Activated B cell treated with CpG ODN at 0.5 μM for 24 hours (primary cell): ENCODE results near the gene DHRSX. TPM values are rescaled to one million over a fixed set of nuclear protein-coding genes. Genes with fewer than 3 reads are reported as not detected.

ENCODE experiments used
- ATAC-seq: fragments of 200-7000 bp; cut with Tn5 transposase; one replicate; pipeline ENCODE4 v1.10.0; 2021; ENCODE audit warnings: low read depth, mild to moderate bottlenecking, moderate library complexity
- CTCF ChIA-PET: fragments of 350-600 bp; sonication (Branson Sonifier 250); formaldehyde crosslinking; loops from one replicate; lab custom pipeline; 2021; ENCODE audit warnings: antibody characterized with exemption; lab: Charles Lee
- POLR2A ChIA-PET: fragments of 350-600 bp; sonication (Branson Sonifier 250); formaldehyde crosslinking; loops from one replicate; lab custom pipeline; 2021; ENCODE audit warnings: antibody characterized with exemption; lab: Charles Lee
- DNase-seq: peaks from one replicate; pipeline ENCODE4 v3.0.0; 2022
- H3K27ac Mint-ChIP-seq: one replicate; pipeline ENCODE4 v1.8.0; 2020; ENCODE audit warnings: mixed read lengths
- H3K27me3 Mint-ChIP-seq: one replicate; pipeline ENCODE4 v1.8.0; 2021; ENCODE audit warnings: mixed read lengths
- H3K36me3 Mint-ChIP-seq: one replicate; pipeline ENCODE4 v1.8.0; 2021; ENCODE audit warnings: low read depth, mixed read lengths
- H3K4me1 Mint-ChIP-seq: one replicate; pipeline ENCODE4 v1.8.0; 2021; ENCODE audit warnings: mixed read lengths
- H3K4me3 Mint-ChIP-seq: one replicate; pipeline ENCODE4 v1.8.0; 2020; ENCODE audit warnings: mild to moderate bottlenecking, mixed read lengths
- H3K9me3 Mint-ChIP-seq: one replicate; pipeline ENCODE4 v1.8.0; 2020; ENCODE audit warnings: mixed read lengths
- intact Hi-C: fragments of 100-400 bp; cut with micrococcal nuclease; formaldehyde crosslinking; loops from one replicate; pipeline ENCODE4 v1.15.1; 2024
- total RNA-seq: library from RNA; stranded (reverse); gene quantifications from 2 replicates; pipeline ENCODE4 v1.2.3, GENCODE V29; 2022
- TF ChIP-seq, protein P1 (sequence below): fragments of 200-600 bp; IDR thresholded peaks from one replicate; pipeline ENCODE4 v1.8.0; 2022; ENCODE audit warnings: antibody characterized with exemption, mild to moderate bottlenecking

Gene DHRSX
- total RNA-seq, 1 donor from 2014 or later = 28.3 TPM

DNA sequence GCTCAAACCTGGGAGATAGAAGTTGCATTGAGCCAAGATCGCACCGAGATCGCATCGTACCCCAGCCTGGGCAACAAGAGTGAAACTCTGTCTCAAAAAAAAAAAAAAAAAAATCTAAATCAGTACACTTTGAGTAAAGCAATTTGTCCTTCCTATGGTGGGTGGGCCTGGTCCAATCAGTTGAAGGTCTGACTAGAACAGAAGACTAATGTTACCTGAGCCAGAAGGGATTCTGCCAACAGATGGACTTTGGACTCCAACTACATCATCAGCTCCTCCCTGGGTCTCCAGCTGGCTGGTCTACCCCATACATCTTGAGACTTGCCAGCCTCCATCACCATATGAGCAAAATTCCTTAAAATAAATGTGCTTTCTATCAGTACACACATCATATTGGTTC, 155.2 kb downstream of the DHRSX start:
- peaks cover 3% of the 10 kb centered on the region for H3K4me1 Mint-ChIP-seq
- peaks cover 58% of the 10 kb centered on the region for H3K36me3 Mint-ChIP-seq
- ChIA-PET POLR2A (no interaction called here), CTCF (no interaction called here)
- ATAC-seq (no peak), DNase-seq (no peak)
- H3K27me3 Mint-ChIP-seq = no peaks in the 10 kb centered on the region
- TF ChIP-seq, protein P1, sequence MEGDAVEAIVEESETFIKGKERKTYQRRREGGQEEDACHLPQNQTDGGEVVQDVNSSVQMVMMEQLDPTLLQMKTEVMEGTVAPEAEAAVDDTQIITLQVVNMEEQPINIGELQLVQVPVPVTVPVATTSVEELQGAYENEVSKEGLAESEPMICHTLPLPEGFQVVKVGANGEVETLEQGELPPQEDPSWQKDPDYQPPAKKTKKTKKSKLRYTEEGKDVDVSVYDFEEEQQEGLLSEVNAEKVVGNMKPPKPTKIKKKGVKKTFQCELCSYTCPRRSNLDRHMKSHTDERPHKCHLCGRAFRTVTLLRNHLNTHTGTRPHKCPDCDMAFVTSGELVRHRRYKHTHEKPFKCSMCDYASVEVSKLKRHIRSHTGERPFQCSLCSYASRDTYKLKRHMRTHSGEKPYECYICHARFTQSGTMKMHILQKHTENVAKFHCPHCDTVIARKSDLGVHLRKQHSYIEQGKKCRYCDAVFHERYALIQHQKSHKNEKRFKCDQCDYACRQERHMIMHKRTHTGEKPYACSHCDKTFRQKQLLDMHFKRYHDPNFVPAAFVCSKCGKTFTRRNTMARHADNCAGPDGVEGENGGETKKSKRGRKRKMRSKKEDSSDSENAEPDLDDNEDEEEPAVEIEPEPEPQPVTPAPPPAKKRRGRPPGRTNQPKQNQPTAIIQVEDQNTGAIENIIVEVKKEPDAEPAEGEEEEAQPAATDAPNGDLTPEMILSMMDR = no peak
- no peak overlapping the region for H3K27ac Mint-ChIP-seq
- no peak overlapping the region for H3K4me3 Mint-ChIP-seq
- H3K9me3 Mint-ChIP-seq = peaks cover 5% of the 10 kb centered on the region
- intact Hi-C loops = no loop called here

DNA sequence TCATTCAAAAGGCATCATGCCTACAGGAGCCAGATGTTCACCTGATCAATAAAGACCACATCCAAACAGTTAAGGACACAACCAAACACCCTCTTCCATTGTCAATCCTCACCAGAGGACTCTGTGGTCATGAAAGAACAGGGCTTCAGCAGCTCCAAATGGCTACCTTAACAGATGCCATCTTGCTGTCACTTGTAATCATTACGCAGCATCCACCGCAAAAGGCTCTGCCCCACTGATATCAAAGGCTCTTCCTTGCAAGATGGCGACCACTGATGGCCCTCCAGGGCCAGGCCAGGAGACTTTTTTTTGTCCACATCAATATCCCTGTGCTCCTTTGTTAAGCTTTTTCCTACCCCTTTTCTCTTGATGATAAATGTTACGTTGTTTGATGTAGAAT, 157.4 kb downstream of the DHRSX start:
- DNase-seq (no peak), ATAC-seq (no peak)
- no peaks in the 10 kb centered on the region for H3K27me3 Mint-ChIP-seq
- intact Hi-C loops = no loop called here
- peaks cover 17% of the 10 kb centered on the region for H3K4me1 Mint-ChIP-seq
- no peak overlapping the region for H3K4me3 Mint-ChIP-seq
- peaks cover 63% of the 10 kb centered on the region for H3K36me3 Mint-ChIP-seq
- peaks cover 6% of the 10 kb centered on the region for H3K9me3 Mint-ChIP-seq
- CTCF ChIA-PET = no interaction called here
- no peak overlapping the region for H3K27ac Mint-ChIP-seq
- POLR2A ChIA-PET = no interaction called here
- TF ChIP-seq, protein P1 = no peak

DNA sequence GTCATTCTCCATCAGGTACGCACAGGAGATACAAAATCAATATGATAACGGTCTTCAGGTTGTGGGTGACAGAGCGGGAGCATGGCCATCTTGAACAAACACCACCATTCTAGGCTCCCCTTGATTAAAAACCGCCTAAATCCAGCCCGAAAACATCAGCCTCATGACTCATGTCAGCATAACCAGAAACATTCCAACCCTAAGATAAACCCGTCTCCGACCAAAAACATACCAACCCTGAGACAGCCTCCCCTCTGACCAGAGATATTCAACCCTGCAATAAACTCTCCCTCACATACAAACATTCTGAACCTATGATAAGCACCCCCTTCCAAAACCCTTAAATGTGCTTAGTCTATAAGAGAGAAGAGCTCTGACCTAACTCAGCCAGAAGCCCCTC, 157.9 kb downstream of the DHRSX start:
- TF ChIP-seq, protein P1 = no peak
- no peak for ATAC-seq
- Mint-ChIP-seq H3K4me1 (peaks cover 22% of the 10 kb centered on the region), H3K9me3 (peaks cover 6% of the 10 kb centered on the region), H3K27ac (no peak overlapping the region), H3K27me3 (no peaks in the 10 kb centered on the region), H3K4me3 (no peak overlapping the region), H3K36me3 (peaks cover 64% of the 10 kb centered on the region)
- DNase-seq = no peak
- POLR2A ChIA-PET = no interaction called here
- CTCF ChIA-PET = no interaction called here
- intact Hi-C loops = no loop called here

DNA sequence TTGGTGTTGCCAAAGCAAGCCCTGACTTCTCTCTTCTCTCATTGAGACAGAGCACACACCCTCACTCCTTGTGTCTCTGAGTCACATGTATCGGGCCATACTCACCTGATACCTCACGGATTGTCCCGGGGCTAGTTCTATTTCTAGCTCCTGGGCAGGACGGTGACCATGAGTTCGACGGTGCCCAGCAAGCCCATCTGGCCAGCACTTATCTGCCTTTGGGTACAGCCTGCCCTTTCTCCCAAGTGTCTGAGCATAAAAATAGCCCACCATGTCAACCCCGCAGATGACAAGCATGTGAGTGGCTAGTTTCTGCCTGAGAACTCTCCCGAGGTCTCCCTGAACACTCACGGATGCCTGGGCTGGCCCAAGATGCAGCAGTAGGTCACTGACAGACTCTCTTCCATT, 158.5 kb downstream of the DHRSX start:
- H3K4me1 Mint-ChIP-seq = peaks cover 28% of the 10 kb centered on the region
- H3K27me3 Mint-ChIP-seq = no peaks in the 10 kb centered on the region
- no peak overlapping the region for H3K4me3 Mint-ChIP-seq
- H3K36me3 Mint-ChIP-seq = peaks cover 63% of the 10 kb centered on the region
- H3K9me3 Mint-ChIP-seq = peaks cover 6% of the 10 kb centered on the region
- DNase-seq (no peak), ATAC-seq (no peak)
- TF ChIP-seq, protein P1 = no peak
- no peak overlapping the region for H3K27ac Mint-ChIP-seq
- CTCF ChIA-PET = no interaction called here
- POLR2A ChIA-PET = no interaction called here
- intact Hi-C loops = no loop called here

- ChIA-PET CTCF (no interaction called here), POLR2A (no interaction called here)
- DNase-seq = no peak
- Mint-ChIP-seq H3K4me3 (no peak overlapping the region), H3K9me3 (peaks cover 5% of the 10 kb centered on the region), H3K4me1 (peaks cover 37% of the 10 kb centered on the region), H3K27me3 (no peaks in the 10 kb centered on the region), H3K36me3 (peaks cover 52% of the 10 kb centered on the region), H3K27ac (no peak overlapping the region)
- intact Hi-C loops = no loop called here
- ATAC-seq = no peak
- TF ChIP-seq, protein P1 = no peak
These were observed 159.8 kb downstream of the DHRSX start for GRCh38 chrX:2340991-2341390.
